Right cardiac atrium (tissue), 5 donors: Measurements from ENCODE around the gene F13A1. TPM values are rescaled to one million over a fixed set of nuclear protein-coding genes. Genes with fewer than 3 reads are reported as not detected.

Experiments used
- ATAC-seq, 2 donors: fragments of 200-7000 bp; cut with Tn5 transposase; one replicate each; pipeline versions ENCODE4 v1.8.0 to v1.9.1; 2020; ENCODE audit warnings: moderate library complexity in 2 of 2, mild to moderate bottlenecking in 1 of 2
- DNase-seq, 3 donors: peaks; one replicate each; pipeline ENCODE4 v3.0.0-alpha.2; 2020
- H3K27ac ChIP-seq: one replicate; pipeline ENCODE4 v1.5.1; 2013; ENCODE audit warnings: mild to moderate bottlenecking, low read length, control low read depth, moderate library complexity
- H3K27me3 ChIP-seq: one replicate; pipeline ENCODE4 v1.6.1; 2013; ENCODE audit not compliant: control insufficient read depth, insufficient read depth
- H3K4me1 ChIP-seq: one replicate; pipeline ENCODE4 v1.6.1; 2013; ENCODE audit warnings: low read length; ENCODE audit not compliant: control insufficient read depth, insufficient read depth
- H3K4me3 ChIP-seq: one replicate; pipeline ENCODE4 v1.5.1; 2013; ENCODE audit warnings: low read length, control low read depth
- H3K9me3 ChIP-seq: one replicate; pipeline ENCODE4 v1.6.1; 2013; ENCODE audit warnings: low read length; ENCODE audit not compliant: control insufficient read depth
- WGBS: extraction: QIAGEN DNeasy Blood & Tissue Kit; methylation state at CpG from one replicate; pipeline ENCODE4 v1.1.7; 2013; 5-methylcytosine and 5-hydroxymethylcytosine counted together
- intact Hi-C, 4 donors: fragments of 100-400 bp; cut with DNase I; formaldehyde crosslinking; loops; one replicate each; pipeline versions ENCODE4 v1.11.0 to v1.14.0; 2022 to 2023
- microRNA-seq, 2 donors: library from miRNA; unstranded; fragments of <30 nt; microRNA quantifications; one replicate each; pipeline ENCODE4 v1.2.0, GENCODE V29; 2020 to 2021
- polyA plus RNA-seq: library from polyadenylated mRNA; stranded (reverse); fragments of 200-250 nt; gene quantifications from one replicate; pipeline ENCODE4 v1.2.3, GENCODE V29; 2013
- total RNA-seq, 4 donors: library from RNA; stranded (reverse); fragmentation: NEBNext Ultra II Directional; extraction: Animal tissue kit (Norgen Biotek cat#: 25700); gene quantifications; one replicate each; pipeline ENCODE4 v1.2.1, GENCODE V29; 2021
- donor health status: healthy with polysubstance abuse.
- donor health status: DM: no; HTN: yes; CAD: no.
- donor health status: DM: no; HTN: no; CAD: no.
- donor health status: DM: no; HTN: yes; CAD: no; lungs with severe emphysema.
- donor health status: DM: yes; HTN: yes; CAD: no.

The F13A1 gene
- total and polyA plus RNA-seq, 5 donors = 9.4 to 140 (median 80.1) TPM

DNA sequence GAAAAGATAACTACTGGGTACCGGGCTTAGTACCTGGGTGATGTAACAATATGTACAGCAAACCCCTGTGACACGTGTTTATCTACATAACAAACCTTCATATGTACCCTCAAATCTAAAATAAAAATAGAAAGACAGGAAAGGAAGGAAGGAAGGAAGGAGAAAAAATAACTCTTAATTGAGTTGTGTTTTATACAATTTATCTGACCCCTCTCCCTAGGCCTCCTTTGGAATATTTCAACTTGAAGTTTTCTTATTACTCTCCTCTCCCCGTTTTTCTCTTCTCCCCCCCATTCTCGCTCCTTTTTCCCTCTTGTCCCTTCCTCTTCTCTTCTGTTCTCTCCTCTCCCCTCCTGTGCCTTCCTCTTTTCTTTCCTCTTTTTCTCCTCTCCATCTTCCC is 156.1 kb downstream of the F13A1 start:
- Histone ChIP-seq H3K27me3 (no peaks in the 10 kb centered on the region), H3K4me1 (no peaks in the 10 kb centered on the region), H3K4me3 (no peak overlapping the region), H3K27ac (no peak overlapping the region), H3K9me3 (no peaks in the 10 kb centered on the region)
- 65% methylated on average over 4 of the region's 4 CpGs for WGBS
- no peak for ATAC-seq
- intact Hi-C loops = no loop called here
- no peak for DNase-seq

DNA sequence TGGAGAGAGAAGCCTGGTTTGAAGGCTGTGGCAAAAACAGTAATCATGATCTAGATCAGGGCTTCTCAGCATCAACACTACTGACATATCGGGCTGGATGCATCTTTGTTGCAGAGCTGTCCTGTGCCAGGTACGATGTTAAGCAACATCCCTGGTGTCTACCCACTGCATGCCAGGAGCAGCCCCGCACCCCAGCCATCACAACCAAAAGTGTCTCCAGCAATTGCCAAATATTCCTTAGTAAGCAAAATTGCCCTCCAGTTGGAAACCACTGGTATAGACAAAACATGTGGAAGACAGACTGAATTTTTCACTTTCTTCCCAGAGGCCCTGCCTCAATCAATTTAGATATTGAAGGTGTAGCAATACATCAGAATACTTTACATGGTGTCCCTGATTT is 166.1 kb downstream of the F13A1 start:
- Histone ChIP-seq H3K27me3 (no peaks in the 10 kb centered on the region), H3K27ac (no peak overlapping the region), H3K4me1 (no peaks in the 10 kb centered on the region), H3K4me3 (no peak overlapping the region), H3K9me3 (no peaks in the 10 kb centered on the region)
- DNase-seq (no peak), ATAC-seq (no peak)
- intact Hi-C loops = no loop called here
- 90% methylated on average over 3 of the region's 3 CpGs for WGBS

DNA sequence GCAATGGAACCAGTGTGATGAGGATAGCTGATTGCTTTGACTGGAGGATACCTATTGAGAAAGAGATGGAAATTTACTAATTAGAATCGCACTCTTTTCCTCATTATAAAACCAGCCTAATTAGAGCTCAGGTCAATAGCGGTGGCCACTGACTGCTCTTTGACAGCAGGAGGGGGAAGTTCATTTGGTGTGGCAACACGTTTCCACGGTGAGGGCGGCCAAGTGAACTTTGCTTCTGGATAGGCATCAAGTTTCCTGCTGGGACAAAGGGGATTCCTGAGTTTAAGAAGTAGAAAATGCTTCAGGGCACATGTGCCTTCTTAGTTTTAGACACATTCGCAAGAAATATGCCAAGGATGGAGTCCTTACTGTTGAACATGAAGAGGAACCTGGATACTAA is 168.4 kb downstream of the F13A1 start:
- WGBS = 44% methylated on average over 6 of the region's 6 CpGs
- Histone ChIP-seq H3K27ac (no peak overlapping the region), H3K27me3 (no peaks in the 10 kb centered on the region), H3K9me3 (no peaks in the 10 kb centered on the region), H3K4me3 (no peak overlapping the region), H3K4me1 (no peaks in the 10 kb centered on the region)
- ATAC-seq (no peak), DNase-seq (no peak)
- intact Hi-C loops = no loop called here

- Histone ChIP-seq H3K4me3 (no peak overlapping the region), H3K27me3 (peaks cover 3% of the 10 kb centered on the region), H3K9me3 (no peaks in the 10 kb centered on the region), H3K27ac (no peak overlapping the region), H3K4me1 (no peaks in the 10 kb centered on the region)
- ATAC-seq (no peak), DNase-seq (no peak)
- intact Hi-C loops = no loop called here
- WGBS = 69% methylated on average over 7 of the region's 7 CpGs
Observed at GRCh38 chr6:6148192-6148815, 172.2 kb downstream of the F13A1 start.

DNA sequence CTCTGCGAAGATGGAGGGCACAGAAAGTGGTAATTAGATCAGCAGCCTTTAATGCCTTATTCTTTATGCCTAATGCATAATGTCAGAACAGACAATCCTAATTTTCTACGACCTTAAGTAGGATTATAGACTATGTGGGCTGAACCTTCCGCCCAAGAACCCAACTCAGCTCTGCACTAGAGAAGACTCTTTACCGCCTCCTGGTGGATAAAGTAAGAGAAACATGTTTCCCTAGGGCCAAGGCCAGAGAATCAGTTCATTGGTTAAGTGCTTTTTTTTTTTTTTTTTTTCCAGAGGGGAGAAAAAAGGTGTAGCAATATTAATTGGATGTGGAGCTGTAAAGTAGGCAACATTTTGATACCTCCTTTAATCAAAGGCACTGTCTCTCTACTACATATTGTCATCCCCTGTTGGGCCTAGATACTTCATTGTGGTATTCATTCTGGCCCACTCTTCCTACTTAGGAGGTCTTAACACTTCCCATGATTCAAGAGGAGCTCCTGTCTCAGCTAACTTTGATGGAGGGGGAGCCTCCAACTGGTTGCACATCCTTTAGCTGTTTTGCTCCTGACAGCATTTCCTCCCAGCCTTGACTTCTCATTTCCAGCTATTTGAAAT is 188.9 kb downstream of the F13A1 start:
- DNase-seq = no peak
- 51% methylated on average over 4 of the region's 4 CpGs for WGBS
- intact Hi-C loops = no loop called here

DNA sequence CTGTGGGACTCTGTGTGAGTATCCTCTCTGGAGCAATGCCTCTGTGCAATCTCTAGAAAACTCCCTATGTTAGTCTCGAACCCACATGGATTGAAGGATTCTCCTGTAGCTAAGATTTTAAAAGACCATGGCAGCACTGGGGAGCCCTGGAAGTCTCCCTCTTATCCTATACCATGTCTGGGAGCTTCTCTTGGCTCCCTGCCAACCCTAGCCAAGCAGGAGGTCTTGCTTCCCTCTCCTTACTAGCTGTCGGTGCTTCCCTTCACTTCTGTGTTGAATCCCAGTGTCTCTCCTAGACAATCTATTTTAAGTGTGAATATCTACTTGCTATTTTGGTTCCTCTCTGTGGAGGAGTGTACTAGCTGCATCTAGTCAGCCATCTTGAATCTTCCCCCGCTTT is 195.0 kb downstream of the F13A1 start:
- WGBS = 64% methylated on average over 3 of the region's 3 CpGs
- intact Hi-C loops = no loop called here
- Histone ChIP-seq H3K27me3 (no peaks in the 10 kb centered on the region), H3K4me1 (no peaks in the 10 kb centered on the region), H3K9me3 (no peaks in the 10 kb centered on the region), H3K27ac (no peak overlapping the region), H3K4me3 (no peak overlapping the region)
- DNase-seq (no peak), ATAC-seq (no peak)

More for the DNA sequence above, 188.9 kb downstream of the F13A1 start:
- Histone ChIP-seq H3K4me1 (no peaks in the 10 kb centered on the region), H3K27ac (no peak overlapping the region), H3K9me3 (no peaks in the 10 kb centered on the region), H3K4me3 (no peak overlapping the region), H3K27me3 (no peaks in the 10 kb centered on the region)
- ATAC-seq = no peak

DNA sequence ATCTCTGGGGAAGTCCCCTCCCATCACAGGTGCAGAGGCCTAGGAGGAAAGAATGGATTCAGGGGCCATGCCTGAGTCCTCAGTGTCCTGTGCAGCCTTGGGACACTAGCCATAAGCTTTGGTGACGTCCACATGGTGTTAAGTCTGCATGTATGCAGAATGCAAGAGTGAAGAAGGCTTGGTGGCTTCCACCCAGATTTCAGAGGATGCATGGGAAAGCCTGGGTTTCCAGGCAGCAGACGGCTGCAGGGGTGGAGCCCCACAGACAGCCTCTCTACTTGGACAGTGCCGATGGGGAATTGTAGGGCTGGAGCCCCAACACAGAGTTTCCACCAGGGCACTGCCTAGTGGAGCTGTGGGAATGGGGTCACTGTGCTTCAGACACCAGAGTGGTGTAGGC is 196.7 kb downstream of the F13A1 start:
- Histone ChIP-seq H3K27ac (no peak overlapping the region), H3K4me1 (no peaks in the 10 kb centered on the region), H3K4me3 (no peak overlapping the region), H3K27me3 (no peaks in the 10 kb centered on the region), H3K9me3 (no peaks in the 10 kb centered on the region)
- ATAC-seq (no peak), DNase-seq (no peak)
- WGBS = 69% methylated on average over 3 of the region's 3 CpGs
- intact Hi-C loops = no loop called here

- Histone ChIP-seq H3K4me1 (no peaks in the 10 kb centered on the region), H3K27me3 (no peaks in the 10 kb centered on the region), H3K4me3 (no peak overlapping the region), H3K9me3 (no peaks in the 10 kb centered on the region), H3K27ac (no peak overlapping the region)
- no peak for DNase-seq
- WGBS = 100% methylated on average over 1 of the region's 1 CpG
- ATAC-seq = no peak
- intact Hi-C loops = no loop called here
Observed at GRCh38 chr6:6121943-6122342, 198.5 kb downstream of the F13A1 start.

DNA sequence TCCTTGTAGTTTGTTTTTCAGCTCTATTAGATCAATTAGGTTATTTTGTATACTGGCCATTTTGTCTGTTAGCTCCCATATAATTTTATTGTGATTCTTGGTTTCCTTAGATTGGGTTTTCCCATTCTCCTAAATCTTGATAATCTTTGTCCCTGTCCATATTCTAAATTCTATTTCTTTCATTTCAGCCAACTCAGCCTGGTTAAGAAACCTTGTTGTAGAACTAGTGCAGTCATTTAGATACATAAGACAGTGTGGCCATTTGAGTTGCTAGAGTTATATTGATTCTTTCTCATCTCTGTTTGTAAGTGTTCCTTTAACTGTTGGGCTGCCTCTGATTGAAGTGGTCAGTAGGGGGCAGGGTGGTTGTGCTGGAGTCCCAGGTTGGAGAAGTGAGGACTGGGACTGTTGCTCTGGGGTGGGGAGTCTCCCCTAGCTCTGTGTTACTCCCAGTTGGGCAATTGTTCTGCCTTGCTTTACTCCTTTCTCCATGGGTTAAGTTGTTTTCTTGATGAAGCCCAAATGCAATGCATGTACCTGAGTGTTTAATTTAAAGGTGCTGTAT is 214.9 kb downstream of the F13A1 start:
- DNase-seq (no peak), ATAC-seq (no peak)
- intact Hi-C loops = no loop called here
- no peaks in the 10 kb centered on the region for H3K9me3 ChIP-seq
- no peak overlapping the region for H3K4me3 ChIP-seq
- no peaks in the 10 kb centered on the region for H3K27me3 ChIP-seq
- H3K4me1 ChIP-seq = no peaks in the 10 kb centered on the region
- H3K27ac ChIP-seq = no peak overlapping the region

Small RNA genes lying within 50 kb of the gene (microRNA-seq; reads per million reads assigned to microRNA genes)
- 0 reads per million in 2 donors for gene MIR5683
- 0 reads per million in 2 donors for gene MIR7853
